Measurements from ENCODE around the gene HECTD1.
"Not testable (repeated sequence)": the region's sequence is repeated elsewhere in the genome, so short reads cannot be mapped to it uniquely, and the experiment has no call there.

Gene HECTD1

DNA sequence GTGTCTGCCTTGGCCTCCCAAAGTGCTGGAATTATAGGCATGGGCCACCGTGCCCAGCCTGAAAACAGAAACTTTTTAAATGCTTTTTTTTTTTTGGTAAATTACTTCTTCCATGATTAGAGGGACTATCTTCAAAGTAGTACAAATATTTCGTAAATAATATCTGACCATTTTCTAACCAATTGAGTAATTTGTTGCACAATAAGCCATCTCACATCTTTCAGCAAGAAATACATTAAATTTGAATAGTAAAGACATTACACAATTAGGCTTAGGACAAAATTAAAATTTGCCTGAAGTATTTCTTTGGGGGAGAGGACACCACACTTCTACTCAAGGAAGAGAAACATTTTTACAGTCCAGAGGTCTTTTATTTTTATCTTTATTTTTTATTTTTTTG is 96.7 kb downstream of the HECTD1 start:
- TF ChIP-seq, protein P1, sequence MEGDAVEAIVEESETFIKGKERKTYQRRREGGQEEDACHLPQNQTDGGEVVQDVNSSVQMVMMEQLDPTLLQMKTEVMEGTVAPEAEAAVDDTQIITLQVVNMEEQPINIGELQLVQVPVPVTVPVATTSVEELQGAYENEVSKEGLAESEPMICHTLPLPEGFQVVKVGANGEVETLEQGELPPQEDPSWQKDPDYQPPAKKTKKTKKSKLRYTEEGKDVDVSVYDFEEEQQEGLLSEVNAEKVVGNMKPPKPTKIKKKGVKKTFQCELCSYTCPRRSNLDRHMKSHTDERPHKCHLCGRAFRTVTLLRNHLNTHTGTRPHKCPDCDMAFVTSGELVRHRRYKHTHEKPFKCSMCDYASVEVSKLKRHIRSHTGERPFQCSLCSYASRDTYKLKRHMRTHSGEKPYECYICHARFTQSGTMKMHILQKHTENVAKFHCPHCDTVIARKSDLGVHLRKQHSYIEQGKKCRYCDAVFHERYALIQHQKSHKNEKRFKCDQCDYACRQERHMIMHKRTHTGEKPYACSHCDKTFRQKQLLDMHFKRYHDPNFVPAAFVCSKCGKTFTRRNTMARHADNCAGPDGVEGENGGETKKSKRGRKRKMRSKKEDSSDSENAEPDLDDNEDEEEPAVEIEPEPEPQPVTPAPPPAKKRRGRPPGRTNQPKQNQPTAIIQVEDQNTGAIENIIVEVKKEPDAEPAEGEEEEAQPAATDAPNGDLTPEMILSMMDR (IDR thresholded peaks at IDR 0.05; ENCODE audit: borderline replicate concordance, insufficient read depth, low read depth, low read length), result no peak
- no peak overlapping the region for H3K4me3 ChIP-seq (ENCODE audit: low read depth, low read length)

DNA sequence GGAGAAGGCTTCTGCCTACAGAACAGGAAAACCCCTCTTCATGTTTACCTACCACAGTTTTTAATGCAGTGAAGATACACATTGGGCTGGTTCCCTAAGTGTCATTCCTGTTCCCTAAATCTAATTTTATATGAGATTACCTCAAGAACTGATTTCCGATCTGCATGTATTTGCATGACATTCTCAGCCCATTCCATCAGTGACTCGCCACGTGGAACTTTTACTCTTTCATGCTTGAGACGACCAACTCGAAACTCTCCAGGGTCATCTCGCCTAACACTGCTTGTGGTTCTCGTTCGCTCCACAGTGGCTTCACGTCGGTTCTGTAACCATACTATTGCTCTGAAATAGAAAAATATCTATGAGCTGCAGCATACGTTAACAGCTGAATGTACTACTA is 98.3 kb downstream of the HECTD1 start:
- TF ChIP-seq, protein P1 (IDR thresholded peaks at IDR 0.05; ENCODE audit: borderline replicate concordance, insufficient read depth, low read depth, low read length), result no peak
- H3K4me3 ChIP-seq (ENCODE audit: low read depth, low read length), result no peak overlapping the region

DNA sequence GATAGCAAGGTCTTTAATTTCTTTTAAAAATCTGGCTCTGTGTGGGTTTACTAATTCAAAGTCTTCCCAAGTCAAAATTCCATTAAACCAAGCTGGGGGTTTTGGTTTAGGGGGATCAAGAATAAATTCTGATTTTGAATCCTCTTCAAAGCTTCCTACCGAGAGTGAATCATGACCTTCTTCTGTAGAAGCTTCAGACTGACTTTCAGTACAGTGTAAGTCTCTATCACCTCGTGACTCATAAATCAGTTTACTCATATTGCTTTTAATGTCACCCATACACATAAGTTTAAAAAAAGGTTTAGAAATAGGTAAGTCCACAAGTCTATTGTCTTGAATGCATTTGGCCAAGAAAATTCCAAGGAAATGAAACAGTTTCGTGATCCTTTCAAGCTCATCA is 100.8 kb downstream of the HECTD1 start:
- TF ChIP-seq, protein P1 (IDR thresholded peaks at IDR 0.05; ENCODE audit: borderline replicate concordance, insufficient read depth, low read depth, low read length), result no peak

DNA sequence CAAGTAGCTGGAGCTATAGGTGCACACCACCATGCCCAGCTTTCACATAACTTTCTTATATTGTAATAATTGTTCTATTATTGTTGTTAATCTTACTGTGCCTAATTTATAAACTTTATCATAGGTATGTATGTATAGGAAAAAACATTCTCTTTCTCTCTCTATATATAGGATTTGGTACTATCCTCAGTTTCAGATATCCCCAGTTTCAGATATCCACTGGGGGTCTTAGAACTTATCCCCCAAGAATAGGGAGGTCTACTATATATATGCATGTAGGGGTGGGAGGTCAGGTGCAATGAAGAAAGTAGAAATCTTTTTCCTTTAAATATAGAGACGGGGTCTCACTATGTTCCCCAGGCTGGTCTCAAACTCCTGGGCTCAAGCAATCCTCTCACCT is 110.5 kb downstream of the HECTD1 start:
- no peak overlapping the region for H3K4me3 ChIP-seq (ENCODE audit: low read depth, low read length)
- TF ChIP-seq, protein P1 (IDR thresholded peaks at IDR 0.05; ENCODE audit: borderline replicate concordance, insufficient read depth, low read depth, low read length), result no peak

More for the DNA sequence above, 100.8 kb downstream of the HECTD1 start:
- no peak overlapping the region for H3K4me3 ChIP-seq (ENCODE audit: low read depth, low read length)

DNA sequence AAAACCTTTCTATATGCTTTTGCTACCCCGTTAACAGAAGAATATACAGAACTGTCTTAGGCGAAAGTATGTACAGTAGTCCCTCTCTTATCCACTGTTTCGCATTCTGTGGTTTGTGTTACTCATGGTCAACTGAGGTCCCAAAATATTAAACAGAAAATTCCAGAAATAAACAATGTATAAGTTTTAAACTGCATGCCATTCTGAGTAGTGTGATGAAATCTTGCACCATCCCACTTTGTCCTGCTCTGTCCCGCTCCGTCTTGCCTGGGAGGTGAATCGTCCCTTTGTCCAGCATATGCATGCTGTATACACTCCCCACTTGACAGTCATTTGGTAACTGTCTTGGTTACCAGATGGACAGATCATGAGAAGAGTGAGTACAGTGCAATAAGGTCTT is 111.3 kb downstream of the HECTD1 start:
- H3K4me3 ChIP-seq (ENCODE audit: low read depth, low read length), result no peak overlapping the region
- TF ChIP-seq, protein P1 (IDR thresholded peaks at IDR 0.05; ENCODE audit: borderline replicate concordance, insufficient read depth, low read depth, low read length), result no peak

DNA sequence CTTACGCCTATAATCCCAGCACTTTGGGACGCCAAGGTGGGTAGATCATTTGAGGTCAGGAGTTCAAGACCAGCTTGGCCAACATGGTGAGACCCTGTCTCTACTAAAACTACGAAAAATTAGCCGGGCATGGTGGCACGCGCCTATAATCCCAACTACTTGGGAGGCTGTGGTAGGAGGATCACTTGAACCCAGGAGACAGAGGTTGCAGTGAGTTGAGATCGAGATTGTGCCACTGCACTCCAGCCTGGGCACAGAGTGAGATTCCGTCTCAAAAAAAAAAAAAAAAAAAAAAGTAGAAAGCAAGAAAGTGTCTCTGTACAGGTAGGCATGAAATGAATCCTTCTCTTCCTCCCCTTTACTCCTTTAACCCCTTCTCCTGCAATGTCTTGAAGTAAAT is 111.8 kb downstream of the HECTD1 start:
- not testable (repeated sequence) for H3K4me3 ChIP-seq (ENCODE audit: low read depth, low read length)

DNA sequence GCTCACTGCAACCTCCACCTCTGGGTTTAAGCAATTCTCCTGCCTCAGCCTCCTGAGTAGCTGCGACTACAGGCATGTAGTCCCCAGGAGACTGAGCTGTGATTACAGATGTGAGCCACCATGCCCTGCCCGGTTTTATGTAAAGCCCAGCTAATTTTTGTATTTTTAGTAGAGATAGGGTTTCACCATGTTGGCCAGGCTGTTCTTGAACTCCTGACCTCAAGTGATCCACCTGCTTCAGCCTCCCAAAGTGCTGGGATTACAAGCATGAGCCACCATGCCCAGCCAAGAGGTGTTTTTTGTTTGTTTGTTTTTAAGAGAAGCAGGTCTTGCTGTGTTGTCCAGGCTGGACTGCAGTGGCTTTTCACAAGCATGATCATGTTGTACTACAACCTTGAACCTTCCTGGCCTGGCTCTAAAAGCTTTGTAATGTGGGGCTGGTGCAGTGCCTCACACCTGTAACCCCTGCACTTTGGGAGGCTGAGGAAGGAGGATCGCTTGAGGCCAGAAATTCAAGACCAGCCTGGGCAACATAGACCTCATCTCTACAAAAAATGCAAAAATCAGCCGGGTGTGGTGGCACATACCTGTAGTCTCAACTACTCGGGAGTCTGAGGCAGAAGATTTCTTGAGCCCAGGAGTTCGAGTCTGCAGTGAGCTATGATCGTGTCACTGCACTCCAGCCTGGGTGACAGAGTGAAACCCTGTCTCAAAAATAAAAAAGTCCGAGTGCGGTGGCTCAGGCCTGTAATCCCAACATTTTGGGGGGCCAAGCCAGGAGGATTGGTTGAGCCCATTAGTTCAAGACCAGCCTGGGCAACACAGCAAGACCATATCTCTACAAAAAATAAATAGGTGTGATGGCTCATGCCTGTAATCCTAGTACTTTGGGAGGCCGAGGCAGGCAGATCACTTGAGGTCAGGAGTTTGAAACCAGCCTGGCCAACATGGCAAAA is 113.4 kb downstream of the HECTD1 start:
- H3K4me3 ChIP-seq (ENCODE audit: low read depth, low read length), result not testable (repeated sequence)

DNA sequence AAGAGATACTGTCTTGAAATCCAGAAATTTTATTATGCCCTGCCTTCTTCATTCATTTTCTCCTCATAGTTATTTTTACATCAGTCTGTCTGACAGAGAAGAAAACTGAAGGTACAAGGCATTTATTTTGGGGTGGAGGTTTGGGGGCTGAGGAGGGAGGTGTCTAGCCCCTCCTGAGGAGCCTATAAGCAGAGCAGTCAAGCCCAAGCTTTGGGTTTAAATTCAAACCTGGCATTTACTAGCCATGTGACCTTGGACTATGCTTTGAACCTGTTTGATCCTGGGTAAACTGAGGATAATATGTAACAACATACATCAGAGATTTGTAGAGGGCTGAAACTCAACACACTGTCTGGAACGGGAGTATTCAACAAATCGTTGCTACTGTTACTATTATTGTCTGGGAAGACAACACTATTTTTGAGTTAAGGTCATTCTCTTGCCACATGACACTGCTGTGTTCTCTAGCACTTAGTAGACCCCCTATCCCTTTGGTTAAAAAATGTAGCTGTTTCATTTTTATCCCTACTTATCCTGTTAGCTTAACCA is 115.4 kb downstream of the HECTD1 start:
- TF ChIP-seq, protein P1 (IDR thresholded peaks at IDR 0.05; ENCODE audit: borderline replicate concordance, insufficient read depth, low read depth, low read length), result no peak
- H3K4me3 ChIP-seq (ENCODE audit: low read depth, low read length), result no peak overlapping the region
